K562 (cell line): ENCODE results near the gene CACNA2D3. TPM values are rescaled to one million over a fixed set of nuclear protein-coding genes. Genes with fewer than 3 reads are reported as not detected.

Experiments
- ATAC-seq: fragments of 200-7000 bp; cut with Tn5 transposase; 3 replicates; pipeline ENCODE4 v1.9.1; 2020; ENCODE audit warnings: moderate library complexity
- BruUV-seq: library from RNA; stranded (reverse); fragments of 400-500 nt; replicated peaks from 2 replicates; lab custom pipeline; 2021; lab: Mats Ljungman, UMichigan
- CTCF ChIA-PET: fragments of 300-600 bp; formaldehyde crosslinking; extraction: SDS; loops from one replicate; lab custom pipeline; 2021; ENCODE audit warnings: low intra/inter-chr PET ratio; lab: Yijun Ruan, JAX
- POLR2A ChIA-PET: fragments of 300-600, 350-650 bp; sonication (Branson Sonifier 250); formaldehyde crosslinking; extraction: SDS; loops from one replicate; lab custom pipeline; 2021; ENCODE audit warnings: antibody characterized with exemption, inconsistent platforms; lab: Yijun Ruan, JAX
- DNase-seq, 4 experiments: peaks; one replicate each; pipeline versions ENCODE4 v3.0.0 to v3.0.0-alpha.2; 2011 to 2018; ENCODE audit warnings: low spot score in 3 of 4, mixed read lengths in 3 of 4; ENCODE audit errors: extremely low read depth in 1 of 4
- FAIRE-seq: peaks from 2 replicates; lab custom pipeline; 2011; peaks lifted over from hg19 to GRCh38; lab: Jason Lieb, UNC
- H2AFZ ChIP-seq: 2 replicates; pipeline ENCODE4 v1.6.0; 2011; ENCODE audit warnings: low read depth, low read length, control low read depth, inconsistent platforms
- H3K27ac ChIP-seq: fragments of 200-600 bp; 3 replicates; pipeline ENCODE4 v1.8.0; 2011; ENCODE audit warnings: low read depth, mild to moderate bottlenecking, control low read depth, inconsistent platforms, low read length, moderate library complexity, mixed read lengths; ENCODE audit errors: extremely low read depth
- H3K27me3 ChIP-seq, 2 experiments: fragments of 300-600 bp in 1 of 2; 2 replicates in 1 of 2; 3 replicates in 1 of 2; pipeline versions ENCODE4 v1.6.0 to v1.8.0; 2011; ENCODE audit warnings: inconsistent platforms in 2 of 2, low read length in 2 of 2, mild to moderate bottlenecking in 1 of 2, mixed read lengths in 1 of 2, moderate library complexity in 1 of 2; ENCODE audit not compliant: control insufficient read depth in 2 of 2, insufficient read depth in 2 of 2
- H3K36me3 ChIP-seq: fragments of 300-600 bp; 3 replicates; pipeline ENCODE4 v1.8.0; 2011; ENCODE audit warnings: mild to moderate bottlenecking, low read length, inconsistent platforms; ENCODE audit not compliant: control insufficient read depth, insufficient read depth
- H3K4me1 ChIP-seq, 2 experiments: fragments of 200-600 bp in 1 of 2; replicated peaks in 1 of 2; 2 replicates in 1 of 2; 3 replicates in 1 of 2; pipeline versions ENCODE4 v1.5.1 to v1.8.0; 2011; ENCODE audit warnings: inconsistent platforms in 2 of 2, low read length in 2 of 2, mild to moderate bottlenecking in 1 of 2, mixed read lengths in 1 of 2, moderate library complexity in 1 of 2; ENCODE audit not compliant: control insufficient read depth in 2 of 2, insufficient read depth in 2 of 2
- H3K4me2 ChIP-seq: 2 replicates; pipeline ENCODE4 v1.6.1; 2011; ENCODE audit warnings: low read length, control low read depth, inconsistent platforms, mixed read lengths; ENCODE audit not compliant: insufficient read depth
- H3K4me3 ChIP-seq: fragments of 200-600 bp; sonication (generic), shearing (Covaris generic); 2 replicates; pipeline ENCODE4 v1.5.1; 2016; ENCODE audit warnings: control low read depth, inconsistent platforms
- H3K79me2 ChIP-seq: fragments of 200-600 bp; 3 replicates; pipeline ENCODE4 v1.8.0; 2011; ENCODE audit warnings: low read length, inconsistent platforms; ENCODE audit not compliant: control insufficient read depth, insufficient read depth
- H3K9ac ChIP-seq, 2 experiments: 2 replicates each; pipeline versions ENCODE4 v1.6.0 to v1.6.1; 2011; ENCODE audit warnings: low read depth in 2 of 2, low read length in 2 of 2, control low read depth in 1 of 2, inconsistent platforms in 1 of 2, mild to moderate bottlenecking in 1 of 2, mixed read lengths in 1 of 2; ENCODE audit not compliant: insufficient read depth in 1 of 2
- H3K9me1 ChIP-seq: one replicate; pipeline ENCODE4 v1.6.0; 2011; ENCODE audit warnings: inconsistent platforms, mild to moderate bottlenecking, low read length, moderate library complexity; ENCODE audit not compliant: control insufficient read depth, insufficient read depth
- H3K9me3 ChIP-seq: replicated peaks from 2 replicates; pipeline ENCODE4 v1.5.1; 2011; ENCODE audit warnings: low read depth, low read length, inconsistent platforms; ENCODE audit not compliant: control insufficient read depth, insufficient read depth
- H4K20me1 ChIP-seq: replicated peaks from 2 replicates; pipeline ENCODE4 v1.6.1; 2011; ENCODE audit warnings: low read length, inconsistent platforms, mixed read lengths; ENCODE audit not compliant: control insufficient read depth, insufficient read depth
- SMARCA4 ChIP-seq: fragments of 450-650 bp; IDR thresholded peaks from 2 replicates; pipeline ENCODE4 v1.6.1; 2016
- TEAD1 ChIP-seq, 2 experiments: fragments of 450-650 bp in 1 of 2; sonication (generic) in 1 of 2; formaldehyde crosslinking; IDR thresholded peaks; 2 replicates each; pipeline versions ENCODE4 v1.4.0 to v1.8.0; 2020 to 2022; ENCODE audit warnings: mild to moderate bottlenecking in 2 of 2, missing genetic modification reagents in 1 of 2
- YBX1 ChIP-seq: fragments of 450-650 bp; IDR thresholded peaks from 2 replicates; pipeline ENCODE4 v1.7.1; 2016; ENCODE audit warnings: mild to moderate bottlenecking
- WGBS: fragments of 100-300 bp; shearing (Covaris generic); methylation state at CpG from one replicate; pipeline ENCODE4 v1.1.6; 2016; ENCODE audit warnings: low coverage, mixed read lengths; ENCODE audit not compliant: insufficient coverage; ENCODE audit errors: missing lambda C conversion rate; 5-methylcytosine and 5-hydroxymethylcytosine counted together
- in situ Hi-C: fragments of 300-500 bp; cut with MboI; formaldehyde crosslinking; loops from 4 replicates; pipeline ENCODE4 v1.15.0; 2018; ENCODE audit warnings: inconsistent platforms, mixed read lengths
- intact Hi-C: fragments of 100-400 bp; cut with micrococcal nuclease; formaldehyde crosslinking; loops from 2 replicates; pipeline ENCODE4 v1.14.2; 2022
- polyA plus RNA-seq, 8 experiments: library from polyadenylated mRNA; depleted of rRNA in 4 of 8; stranded (reverse) in 5 of 8; unstranded in 3 of 8; fragments of >200 nt; fragmentation: Nextera tagmentation in 2 of 8; fragmentation: Illumina TruSeq in 1 of 8; extraction: Ambion mirVana in 2 of 8; extraction: Trizol in 1 of 8; gene quantifications; 2 replicates each; pipeline versions ENCODE4 v1.2.1 to v1.2.3, GENCODE V29; 2011 to 2014; ENCODE audit warnings: inconsistent platforms in 1 of 8, missing spikeins in 1 of 8
- total RNA-seq, 7 experiments: library from RNA; depleted of rRNA in 6 of 7; stranded (reverse); fragments of >200 nt in 6 of 7; fragmentation: Illumina TruSeq in 2 of 7; extraction: Trizol in 2 of 7; gene quantifications; 2 replicates each; pipeline versions ENCODE4 v1.2.1 to v1.2.3, GENCODE V29; 2011 to 2021; ENCODE audit warnings: low replicate concordance in 1 of 7

The CACNA2D3 gene
- total and polyA plus RNA-seq, 9 of the 15 experiments (the other 6 are each of a cell fraction or from before 2014, with no cell fraction given): 0.01 TPM; not detected in 8

DNA sequence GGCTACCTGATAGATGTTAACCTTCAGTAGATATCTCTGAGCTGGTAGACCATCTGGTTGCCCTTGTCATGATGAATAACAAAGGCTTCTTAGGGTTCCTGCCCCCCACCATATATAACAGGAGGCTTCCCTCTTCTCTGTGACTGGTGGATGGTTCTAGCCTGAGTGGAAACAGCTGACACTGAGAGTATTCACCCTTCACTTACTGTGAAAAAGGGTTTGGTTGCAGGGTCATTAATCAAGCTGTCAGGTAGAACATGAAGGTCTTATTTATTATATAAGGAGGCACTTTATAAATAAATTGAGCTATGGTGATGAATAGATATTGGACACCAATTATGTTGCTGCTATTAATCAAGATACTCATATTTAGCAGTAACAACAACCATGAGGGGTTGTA is 58.6 kb downstream of the CACNA2D3 start:
- no peaks in the 10 kb centered on the region for H3K9me3 ChIP-seq
- H3K79me2 ChIP-seq: no peaks in the 10 kb centered on the region
- no peak overlapping the region for H3K4me2 ChIP-seq
- CTCF ChIA-PET: no interaction called here
- no peak for TF ChIP-seq YBX1
- no peak for TF ChIP-seq TEAD1 (CRISPR knock-in tag; IDR thresholded peaks at IDR 0.05)
- DNase-seq: no peak
- ATAC-seq: no peak
- no peak overlapping the region for H3K9ac ChIP-seq
- H3K9me1 ChIP-seq: no peaks in the 10 kb centered on the region
- no peak overlapping the region for H3K27ac ChIP-seq
- no peaks in the 10 kb centered on the region for H3K36me3 ChIP-seq
- H4K20me1 ChIP-seq: no peaks in the 10 kb centered on the region
- H3K27me3 ChIP-seq: no peaks in the 10 kb centered on the region
- in situ Hi-C loops: no loop called here
- no peaks in the 10 kb centered on the region for H3K4me1 ChIP-seq
- FAIRE-seq: no peak
- POLR2A ChIA-PET: interaction anchor here (0.7 kb wide), 1 partner anchor 615 kb away, joined by 3 read pairs; no protein-coding TSS in a partner anchor
- intact Hi-C loops: no loop called here
- H3K4me3 ChIP-seq: no peak overlapping the region
- BruUV-seq: no TSS peak
- no peak overlapping the region for H2AFZ ChIP-seq

DNA sequence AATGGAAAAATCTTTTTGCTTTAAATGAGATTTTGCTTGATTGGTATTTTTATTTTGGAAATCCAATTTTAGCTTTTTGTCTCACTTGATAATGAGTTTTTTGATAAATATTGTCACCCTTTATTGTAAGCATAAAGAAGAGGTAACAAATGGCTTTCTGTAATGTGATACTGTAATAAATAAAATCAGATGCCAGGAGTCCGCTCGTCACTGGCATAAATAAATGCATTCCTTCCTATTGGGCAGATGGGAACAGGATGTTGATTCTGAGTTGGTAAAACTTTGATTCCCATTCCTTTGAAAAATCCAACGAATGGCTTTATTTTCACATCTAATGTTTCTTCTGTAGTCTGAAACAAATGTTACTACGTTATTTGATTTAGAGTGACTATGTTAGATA is 59.9 kb downstream of the CACNA2D3 start:
- Histone ChIP-seq H2AFZ (no peak overlapping the region), H3K9ac (no peak overlapping the region), H3K27me3 (no peaks in the 10 kb centered on the region), H3K36me3 (no peaks in the 10 kb centered on the region), H3K27ac (no peak overlapping the region), H3K4me3 (no peak overlapping the region), H3K9me1 (no peaks in the 10 kb centered on the region), H3K79me2 (no peaks in the 10 kb centered on the region), H3K4me2 (no peak overlapping the region), H3K9me3 (no peaks in the 10 kb centered on the region), H4K20me1 (no peaks in the 10 kb centered on the region), H3K4me1 (no peaks in the 10 kb centered on the region)
- BruUV-seq: no TSS peak
- intact Hi-C loops (no loop called here), in situ Hi-C loops (no loop called here)
- ATAC-seq: no peak
- CTCF ChIA-PET: no interaction called here
- FAIRE-seq: no peak
- DNase-seq: no peak
- TF ChIP-seq SMARCA4: no peak
- POLR2A ChIA-PET: no interaction called here
- 0% methylated on average over 4 of the region's 4 CpGs for WGBS
